HG03457 (cell line): ENCODE data around the gene SIGLEC15.
"Not testable (repeated sequence)": the region's sequence is repeated elsewhere in the genome, so short reads cannot be mapped to it uniquely, and the experiment has no call there.

Experiments
- ATAC-seq: cut with Tn5 transposase; IDR thresholded peaks from one replicate; pipeline ENCODE4 v1.9.1; 2021; ENCODE audit warnings: moderate number of reproducible peaks; ENCODE audit not compliant: unreplicated experiment

Gene SIGLEC15

GRCh38 chr18:45825258-45826044 is at the start of gene SIGLEC15:
TSS of gene SIGLEC15 (plus strand) at chr18:45825675. CDS start at chr18:45825729, 54 bp downstream.
- ATAC-seq, result no peak

DNA sequence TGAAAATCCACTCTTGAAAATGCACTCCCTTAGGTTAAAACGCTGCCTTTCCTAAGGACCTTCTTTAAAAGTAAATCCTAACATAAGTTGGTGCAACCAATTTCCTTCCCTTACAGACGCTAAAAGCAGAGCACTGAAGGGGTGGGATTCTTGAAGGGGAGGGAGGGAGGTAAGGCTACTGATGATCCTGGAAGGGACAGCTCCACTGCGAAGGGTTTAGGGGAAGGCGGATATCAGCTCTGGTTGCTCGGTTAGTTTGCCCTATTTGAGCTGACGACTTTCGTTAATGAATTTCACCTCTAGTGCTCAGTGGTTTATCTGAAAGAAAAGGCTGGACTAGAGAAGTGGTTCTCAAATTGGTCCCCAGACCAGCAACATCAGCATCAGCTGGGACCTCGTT is 49.7 kb upstream of the SIGLEC15 start:
- ATAC-seq, result no peak

DNA sequence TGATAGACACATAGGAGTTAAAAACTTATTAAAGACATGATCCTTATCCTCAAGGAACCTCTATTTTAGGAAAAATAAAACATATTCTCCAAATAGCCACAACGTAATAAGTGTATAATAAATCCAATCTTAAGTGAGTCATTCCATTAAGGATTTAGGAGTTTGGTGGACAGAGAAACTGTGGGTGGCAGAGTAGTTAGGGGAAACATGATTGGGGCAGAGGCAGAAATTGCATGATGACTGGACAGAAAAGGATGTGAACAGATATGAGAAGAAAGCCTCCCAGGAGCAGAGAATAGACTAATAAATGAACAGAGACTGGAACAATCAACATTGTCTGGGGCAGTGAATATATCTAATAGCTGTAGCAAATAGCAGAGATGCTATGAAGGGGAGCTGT is 48.1 kb upstream of the SIGLEC15 start:
- no peak for ATAC-seq

DNA sequence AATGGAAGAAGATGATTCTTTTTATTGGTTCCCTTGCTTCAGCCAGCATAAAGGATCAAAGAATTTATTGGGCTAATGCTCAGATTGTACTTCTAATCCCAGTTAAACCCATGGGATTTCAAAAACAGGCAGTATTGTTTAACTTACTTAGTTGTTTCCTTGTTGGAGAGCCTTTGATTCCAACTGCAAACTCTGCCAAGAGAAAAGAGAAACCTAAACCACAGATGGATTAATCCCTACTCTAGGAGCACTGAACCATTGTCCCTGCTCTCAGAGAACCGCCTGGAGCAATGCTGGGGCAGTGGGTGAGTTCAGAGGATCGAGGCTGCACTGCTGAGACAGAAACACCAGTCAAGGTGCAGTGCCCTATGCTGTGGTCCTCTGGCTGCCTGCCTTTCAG is 44.9 kb upstream of the SIGLEC15 start:
- no peak for ATAC-seq

DNA sequence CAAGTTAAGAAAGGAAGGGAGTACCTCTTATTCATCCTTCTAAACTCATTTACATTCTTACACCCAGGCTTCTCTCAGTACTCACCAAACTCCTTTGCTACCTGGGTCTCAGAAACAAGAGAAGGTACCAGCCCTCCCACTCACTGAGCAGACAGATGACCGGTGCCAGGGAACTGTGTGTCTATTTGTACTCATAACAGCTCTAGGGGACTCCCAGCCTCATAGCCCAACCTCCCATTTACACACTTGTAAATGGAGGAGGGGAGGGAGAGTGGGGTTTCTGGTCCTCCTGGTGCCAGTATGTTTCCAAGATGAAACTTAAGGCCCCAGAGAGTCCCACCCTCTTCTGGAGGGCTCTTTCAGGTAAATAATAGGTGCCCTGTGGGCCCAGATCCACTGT is 42.8 kb upstream of the SIGLEC15 start:
- no peak for ATAC-seq

DNA sequence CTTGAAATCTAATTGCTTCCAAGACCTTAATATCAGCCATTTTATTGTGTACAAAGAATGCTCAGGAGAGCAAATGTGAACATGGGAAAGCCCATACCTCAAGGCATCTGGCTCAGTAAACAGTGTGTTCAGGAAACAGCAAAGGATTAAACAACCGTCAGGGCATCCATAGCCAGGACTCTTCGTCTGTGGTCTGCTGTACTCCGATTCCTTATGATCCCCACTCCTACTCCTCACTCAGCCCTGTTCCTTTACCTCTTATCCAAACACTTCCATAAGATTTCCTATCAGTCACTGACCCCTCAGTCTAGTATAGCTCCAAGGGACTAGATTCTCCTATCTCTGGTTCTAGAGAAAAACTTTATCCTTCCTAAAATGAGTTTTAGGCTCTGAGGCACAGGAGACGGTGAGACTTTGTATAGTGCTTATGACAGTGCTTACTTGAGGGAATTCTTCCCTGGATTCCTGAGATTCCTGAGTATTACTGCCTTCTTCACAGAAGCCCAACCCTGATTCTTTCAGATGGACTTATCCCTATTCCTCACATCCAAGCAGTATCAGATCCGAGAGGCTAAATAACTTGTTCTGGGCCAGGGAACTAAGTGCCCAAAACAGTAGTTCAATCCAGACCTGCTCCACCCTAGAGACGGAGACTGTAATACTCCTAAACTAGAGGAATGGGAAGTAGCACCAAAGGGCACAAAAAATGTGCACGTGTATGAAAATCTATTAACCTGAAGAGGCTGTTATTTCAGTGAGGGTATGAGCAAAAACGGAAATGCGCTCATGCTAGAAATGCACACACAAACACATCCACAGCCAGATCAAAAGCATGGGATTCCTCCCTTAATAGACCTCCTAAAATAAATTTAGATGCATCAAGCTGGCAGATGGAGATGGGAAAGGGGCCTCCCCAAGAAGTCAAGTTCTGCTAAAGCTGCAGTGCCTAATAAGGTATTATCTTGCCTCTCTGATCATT is 42.1 kb upstream of the SIGLEC15 start:
- no peak for ATAC-seq

DNA sequence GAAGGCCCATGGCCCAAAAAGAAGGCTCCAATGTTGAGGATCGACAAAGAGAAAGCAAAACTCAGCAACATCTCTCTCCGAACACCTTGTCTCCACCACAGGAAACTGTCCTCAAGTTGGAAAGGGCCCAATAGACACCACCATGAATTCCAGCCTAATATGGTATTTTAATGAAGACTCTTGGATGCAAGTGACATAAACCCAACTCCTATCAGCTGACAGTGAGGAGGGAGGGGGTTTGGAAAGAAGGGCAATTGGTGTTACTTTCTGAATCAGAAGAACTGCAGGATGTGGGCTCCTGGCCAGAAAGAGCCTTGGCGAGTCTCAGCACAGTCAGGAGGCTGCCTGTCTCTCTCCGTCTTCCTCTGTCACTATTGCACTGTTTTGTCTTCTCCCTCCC is 40.3 kb upstream of the SIGLEC15 start:
- no peak for ATAC-seq

DNA sequence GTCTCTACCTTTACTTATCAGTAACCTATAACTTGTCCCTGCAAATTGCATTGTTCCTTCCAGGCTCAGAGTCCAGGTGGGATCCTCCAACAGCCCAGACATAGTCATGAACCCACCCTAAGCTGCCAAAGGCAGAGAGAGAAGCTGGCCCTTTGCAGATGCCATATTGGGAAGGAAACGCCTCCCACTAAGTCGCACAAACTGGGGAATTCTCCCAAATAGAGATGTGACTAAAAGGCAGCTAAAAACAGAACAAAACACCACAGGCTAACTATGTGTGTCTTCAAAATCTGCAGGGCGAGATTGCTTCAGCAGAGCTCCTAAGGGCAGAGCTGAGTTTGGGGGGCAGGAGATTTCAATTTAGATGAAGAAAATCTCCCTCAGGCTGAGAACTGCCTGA is 38.5 kb upstream of the SIGLEC15 start:
- no peak for ATAC-seq

GRCh38 chr18:45787346-45787745 is 38.1 kb upstream of the SIGLEC15 start:
- no peak for ATAC-seq

- no peak for ATAC-seq
These were observed 36.6 kb upstream of the SIGLEC15 start for GRCh38 chr18:45788861-45789260.

- no peak for ATAC-seq
These were observed 32.8 kb upstream of the SIGLEC15 start for GRCh38 chr18:45792506-45793263.

DNA sequence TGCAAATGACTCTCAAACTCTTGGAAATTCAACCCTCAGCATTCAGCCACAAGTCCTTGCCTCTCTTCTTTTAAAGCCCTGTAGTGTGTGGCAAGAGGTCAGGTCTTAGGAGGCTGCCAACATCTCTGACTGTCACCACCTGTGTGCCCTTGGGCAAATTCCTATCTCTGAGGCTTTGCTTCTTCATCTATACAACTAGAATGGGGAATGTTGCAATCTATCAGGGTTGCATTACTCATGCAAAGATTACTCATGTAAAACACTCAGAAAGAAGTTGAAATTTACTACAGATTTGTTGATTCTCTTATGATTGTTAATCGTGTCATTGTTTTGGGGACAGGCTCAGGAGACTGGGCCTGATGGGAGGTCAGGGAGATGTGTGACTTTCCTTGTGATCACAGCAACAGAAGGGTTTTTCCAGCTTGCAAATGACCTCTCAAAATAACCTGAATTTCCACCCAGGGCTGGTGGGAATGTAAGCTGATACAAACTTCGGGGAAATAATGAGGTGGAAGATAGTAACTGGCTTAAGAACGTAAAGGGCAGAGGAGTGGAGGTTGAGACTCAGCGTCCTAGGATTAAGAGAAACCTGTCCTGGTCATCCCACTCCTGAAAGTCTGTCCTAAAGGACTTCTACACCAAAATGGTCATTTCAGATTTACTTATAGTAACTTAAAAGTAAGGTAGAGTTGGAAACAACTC is 32.1 kb upstream of the SIGLEC15 start:
- ATAC-seq, result no peak

- no peak for ATAC-seq
These were observed 24.0 kb upstream of the SIGLEC15 start for GRCh38 chr18:45801416-45802004.

GRCh38 chr18:45802814-45803492 is 22.5 kb upstream of the SIGLEC15 start:
- ATAC-seq, result no peak

- no peak for ATAC-seq
These were observed 19.9 kb upstream of the SIGLEC15 start for GRCh38 chr18:45805551-45805950.

GRCh38 chr18:45806226-45806625 is 19.2 kb upstream of the SIGLEC15 start:
- ATAC-seq, result no peak

GRCh38 chr18:45807144-45807543 is 18.3 kb upstream of the SIGLEC15 start:
- not testable (repeated sequence) for ATAC-seq

GRCh38 chr18:45814733-45815132 is 10.7 kb upstream of the SIGLEC15 start:
- not testable (repeated sequence) for ATAC-seq

- no peak for ATAC-seq
These were observed 7.9 kb upstream of the SIGLEC15 start for GRCh38 chr18:45817543-45817942.
